Adipose tissue (tissue), 3 donors: Measurements from ENCODE around the gene RPTOR. TPM values are rescaled to one million over a fixed set of nuclear protein-coding genes. Genes with fewer than 3 reads are reported as not detected.

Source experiments
- H3K27ac ChIP-seq: one replicate; pipeline ENCODE4 v1.5.1; 2013; ENCODE audit warnings: low read depth, low read length
- WGBS, 3 donors: extraction: QIAGEN DNeasy Blood & Tissue Kit; methylation state at CpG; one replicate each; pipeline ENCODE4 v1.1.7; 2013; 5-methylcytosine and 5-hydroxymethylcytosine counted together
- polyA plus RNA-seq, 3 donors: library from polyadenylated mRNA; stranded (reverse); fragments of 200-250 nt; gene quantifications; one replicate each; pipeline ENCODE4 v1.2.3, GENCODE V29; 2013
- donor health status: healthy with polysubstance abuse.
- donor health status: Bipolar disorder and iron deficiency.
- donor health status: healthy.

The RPTOR gene
- polyA plus RNA-seq, 3 donors = 5.8 to 13.2 (median 7.5) TPM

GRCh38 chr17:80645706-80646325 is 101.2 kb downstream of the RPTOR start:
- WGBS, 3 donors = 83 to 86% (median 84%) methylated on average over 11 of the region's 11 CpGs
- H3K27ac ChIP-seq = no peak overlapping the region

- H3K27ac ChIP-seq = no peak overlapping the region
- WGBS, 3 donors = 90 to 93% (median 90%) methylated on average over 9 of the region's 9 CpGs
Measured at GRCh38 chr17:80646328-80646727, 101.7 kb downstream of the RPTOR start.

GRCh38 chr17:80647746-80648145 is 103.1 kb downstream of the RPTOR start:
- WGBS, 3 donors = 71 to 81% (median 75%) methylated on average over 6 of the region's 6 CpGs
- no peak overlapping the region for H3K27ac ChIP-seq

- WGBS, 3 donors = 90 to 93% (median 92%) methylated on average over 10 of the region's 10 CpGs
- no peak overlapping the region for H3K27ac ChIP-seq
Measured at GRCh38 chr17:80649200-80649644, 104.6 kb downstream of the RPTOR start.

DNA sequence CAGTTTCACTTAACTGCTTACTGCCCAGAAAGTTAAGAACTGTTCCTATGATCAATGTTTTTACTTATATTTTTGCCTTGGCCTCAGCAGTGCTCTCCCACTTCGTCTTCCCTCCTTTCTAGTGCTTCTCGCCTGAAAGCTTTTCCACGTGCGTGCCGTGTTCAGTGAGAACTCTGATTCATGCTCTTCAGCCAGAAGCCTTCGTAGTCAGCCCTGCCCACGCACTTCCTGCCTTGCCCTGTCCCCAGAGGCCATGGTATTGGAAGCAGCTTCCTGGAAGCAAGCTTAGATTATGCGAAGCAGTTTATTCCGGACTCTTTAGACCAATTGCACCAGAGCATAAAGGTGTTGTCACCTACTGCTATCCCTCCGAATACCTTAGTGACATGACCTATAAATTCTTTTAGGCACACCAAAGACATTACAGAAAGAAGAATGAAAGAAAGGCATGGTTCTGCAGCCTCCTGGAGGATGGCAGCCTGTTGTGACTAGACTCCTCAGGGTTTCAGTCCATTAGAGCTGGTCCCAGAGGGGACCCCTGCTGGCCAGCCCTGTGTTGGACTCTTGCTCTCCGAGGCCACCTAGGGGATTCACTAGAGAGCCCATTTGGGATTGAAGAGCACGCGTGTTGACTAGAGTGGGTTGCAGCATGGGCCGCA is 105.2 kb downstream of the RPTOR start:
- 46 to 73% (median 59%) methylated on average over 14 of the region's 14 CpGs for WGBS, 3 donors
- no peak overlapping the region for H3K27ac ChIP-seq

GRCh38 chr17:80650331-80650672 is 105.7 kb downstream of the RPTOR start:
- WGBS, 3 donors = 86 to 90% (median 88%) methylated on average over 8 of the region's 8 CpGs
- H3K27ac ChIP-seq = no peak overlapping the region

- WGBS, 3 donors = 91 to 94% (median 91%) methylated on average over 17 of the region's 17 CpGs
- H3K27ac ChIP-seq = no peak overlapping the region
Measured at GRCh38 chr17:80650751-80651518, 106.3 kb downstream of the RPTOR start.

- H3K27ac ChIP-seq = no peak overlapping the region
- 86 to 90% (median 86%) methylated on average over 3 of the region's 3 CpGs for whole genome bisulfite sequencing, 3 donors
Measured at GRCh38 chr17:80652756-80653330, 108.2 kb downstream of the RPTOR start.

DNA sequence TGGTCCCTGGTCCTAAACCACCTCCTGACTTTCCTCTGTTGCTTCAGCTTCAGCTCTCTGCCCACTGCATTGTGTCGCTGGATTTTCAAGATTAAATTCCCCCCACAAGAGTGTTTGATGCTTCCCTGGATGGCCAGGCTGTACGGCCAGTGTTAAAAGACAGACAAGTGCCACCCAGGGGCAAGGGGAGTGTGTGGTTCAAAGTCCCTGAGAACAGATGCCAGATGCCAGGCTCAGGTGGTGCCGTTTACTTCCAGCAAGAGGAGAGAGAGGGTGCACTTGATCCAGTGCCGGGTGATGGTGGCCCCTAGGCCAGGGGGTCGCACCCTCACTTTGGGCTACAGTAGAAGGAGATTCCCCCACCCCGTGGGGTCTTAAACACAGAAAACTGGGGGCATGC is 109.2 kb downstream of the RPTOR start:
- 73 to 96% (median 93%) methylated on average over 6 of the region's 6 CpGs for WGBS, 3 donors
- no peak overlapping the region for H3K27ac ChIP-seq

- no peak overlapping the region for H3K27ac ChIP-seq
- WGBS, 3 donors = 92 to 96% (median 93%) methylated on average over 7 of the region's 7 CpGs
Measured at GRCh38 chr17:80655608-80656007, 111.0 kb downstream of the RPTOR start.

GRCh38 chr17:80656590-80656989 is 112.0 kb downstream of the RPTOR start:
- WGBS, 3 donors = 71 to 80% (median 77%) methylated on average over 8 of the region's 8 CpGs
- H3K27ac ChIP-seq = no peak overlapping the region

DNA sequence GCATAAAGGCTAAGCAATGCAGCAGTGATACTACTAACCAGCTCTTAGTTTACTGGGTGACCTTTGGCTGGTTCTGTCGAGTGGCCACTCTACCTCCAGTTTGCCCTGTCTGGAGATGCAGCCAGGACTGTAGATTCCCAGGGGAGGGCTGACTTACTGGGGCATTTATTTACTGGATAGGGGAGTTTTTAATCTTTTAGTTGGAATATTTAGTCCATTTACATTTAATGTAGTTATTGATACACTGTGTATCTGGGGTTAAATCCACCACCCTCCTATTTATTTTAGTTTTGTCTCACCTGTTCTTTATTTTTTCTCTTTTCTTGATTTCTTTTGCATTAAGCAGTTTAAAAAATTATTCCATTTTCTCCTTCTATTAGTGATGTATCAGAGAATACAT is 112.9 kb downstream of the RPTOR start:
- WGBS, 3 donors = 90 to 97% (median 92%) methylated on average over 1 of the region's 1 CpG
- no peak overlapping the region for H3K27ac ChIP-seq

GRCh38 chr17:80658821-80659220 is 114.2 kb downstream of the RPTOR start:
- whole genome bisulfite sequencing, 3 donors = 95 to 96% (median 96%) methylated on average over 8 of the region's 8 CpGs
- H3K27ac ChIP-seq = no peak overlapping the region

DNA sequence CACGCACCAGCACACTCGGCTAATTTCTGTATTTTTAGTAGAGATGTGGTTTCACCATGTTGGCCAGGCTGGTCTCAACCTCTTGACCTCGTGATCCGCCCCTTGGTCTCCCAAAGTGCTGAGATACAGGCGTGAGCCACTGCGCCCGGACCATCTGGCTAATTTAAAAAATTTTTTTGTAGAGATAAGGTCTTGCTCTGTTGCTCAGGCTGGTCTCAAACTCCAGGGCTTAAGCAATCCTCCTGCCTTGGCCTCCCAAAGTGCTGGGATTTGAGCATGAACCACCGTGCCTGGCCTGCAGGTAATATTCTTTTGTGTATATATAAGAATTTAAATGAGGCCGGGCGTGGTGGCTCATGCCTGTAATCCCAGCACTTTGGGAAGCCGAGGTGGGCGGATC is 115.0 kb downstream of the RPTOR start:
- WGBS, 3 donors = 96 to 98% (median 97%) methylated on average over 12 of the region's 12 CpGs
- no peak overlapping the region for H3K27ac ChIP-seq

DNA sequence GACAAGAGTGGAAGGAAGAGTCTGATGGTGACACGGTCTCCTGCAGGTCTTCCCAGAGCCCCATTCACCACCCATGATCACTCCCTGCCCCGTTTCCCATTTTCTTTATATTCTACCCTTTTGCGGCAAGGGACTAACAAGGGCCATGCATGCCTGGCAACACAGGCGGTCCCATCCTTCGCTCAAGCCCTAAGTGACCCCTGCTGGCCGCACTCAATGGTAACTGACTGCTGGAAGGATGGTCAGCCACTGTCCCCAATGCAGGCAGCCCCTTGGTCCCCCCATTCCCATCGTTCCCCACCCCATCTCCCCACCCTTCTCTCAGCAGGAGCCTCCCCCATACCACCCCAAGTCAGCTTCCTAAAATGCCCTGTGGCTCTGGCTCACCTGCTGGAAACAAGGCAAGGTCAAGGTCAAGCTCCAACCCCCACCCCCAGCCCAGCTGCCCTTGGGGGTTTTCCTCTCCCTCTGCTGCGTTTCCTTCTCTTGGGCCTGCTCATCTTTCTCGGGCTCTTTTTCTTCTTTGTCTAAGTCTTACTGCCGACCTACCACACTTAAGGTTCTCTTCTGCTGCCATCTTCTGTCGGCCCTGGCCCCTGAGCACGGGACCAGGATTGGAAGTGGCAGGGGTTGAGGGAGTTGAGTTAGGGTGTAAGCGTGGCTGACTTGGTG is 116.0 kb downstream of the RPTOR start:
- WGBS, 3 donors = 93 to 95% (median 93%) methylated on average over 13 of the region's 13 CpGs
- H3K27ac ChIP-seq = no peak overlapping the region

GRCh38 chr17:80662557-80662956 is 117.9 kb downstream of the RPTOR start:
- 81 to 88% (median 88%) methylated on average over 6 of the region's 6 CpGs for WGBS, 3 donors
- H3K27ac ChIP-seq = no peak overlapping the region

DNA sequence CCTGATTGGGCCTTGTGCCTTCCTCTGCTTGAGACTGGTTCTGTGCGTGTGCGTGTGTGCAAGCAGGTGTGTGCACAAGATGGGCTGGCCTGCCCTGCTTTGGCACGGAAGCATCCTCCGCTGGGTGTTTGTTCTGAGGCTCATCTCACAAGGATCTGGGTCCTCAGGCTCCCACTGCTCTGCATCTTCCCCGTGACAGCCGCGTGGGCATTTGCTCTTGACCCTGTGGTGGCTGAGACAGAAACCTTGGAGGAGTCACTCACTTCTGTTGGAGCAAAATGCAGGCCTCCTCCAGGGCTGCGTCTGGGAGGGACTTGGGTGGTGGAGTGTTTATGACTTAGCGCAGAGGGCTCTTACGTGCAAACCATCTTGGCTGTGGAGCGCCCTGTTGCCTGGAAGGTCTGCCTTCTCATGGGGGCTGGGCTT is 119.2 kb downstream of the RPTOR start:
- H3K27ac ChIP-seq = no peak overlapping the region
- WGBS, 3 donors = 66 to 77% (median 74%) methylated on average over 11 of the region's 11 CpGs

- no peak overlapping the region for H3K27ac ChIP-seq
- 29 to 52% (median 38%) methylated on average over 7 of the region's 7 CpGs for WGBS, 3 donors
Measured at GRCh38 chr17:80664217-80664790, 119.7 kb downstream of the RPTOR start.
